K562 (cell line): ENCODE measurements around the gene ACSS2.

ENCODE experiments used
- CTCF ChIP-seq, 3 experiments: IDR thresholded peaks in 2 of 3; conservative IDR thresholded peaks in 1 of 3; 2 replicates each; pipeline ENCODE4 v1.5.1; 2011 to 2012; ENCODE audit warnings: low read length in 3 of 3, mild to moderate bottlenecking in 3 of 3, control low read depth in 2 of 3, improper control_type of control experiment in 1 of 3, inconsistent platforms in 1 of 3, low read depth in 1 of 3, mixed read lengths in 1 of 3, moderate library complexity in 1 of 3; ENCODE audit not compliant: insufficient read depth in 2 of 3
- FOXK2 ChIP-seq, 2 experiments: fragments of 450-650 bp; IDR thresholded peaks in 1 of 2; conservative IDR thresholded peaks in 1 of 2; 2 replicates each; pipeline ENCODE4 v1.6.1; 2016; ENCODE audit warnings: low read depth in 2 of 2, mild to moderate bottlenecking in 1 of 2
- HINFP ChIP-seq: fragments of 450-650 bp; conservative IDR thresholded peaks from 2 replicates; pipeline ENCODE4 v1.6.1; 2016; ENCODE audit warnings: missing genetic modification characterization, low read depth, mild to moderate bottlenecking, control low read depth, missing compliant biosample characterization
- MXI1 ChIP-seq: IDR thresholded peaks from 2 replicates; pipeline ENCODE4 v1.6.1; 2011; ENCODE audit warnings: low read depth, mild to moderate bottlenecking, improper control_type of control experiment, low read length
- POLR2A ChIP-seq: fragments of 450-650 bp; conservative IDR thresholded peaks from 2 replicates; pipeline ENCODE4 v1.6.1; 2016
- RBFOX2 ChIP-seq: fragments of 200-400 bp; formaldehyde crosslinking; IDR thresholded peaks from 2 replicates; pipeline ENCODE4 v1.6.1; 2017; ENCODE audit warnings: low read depth, mild to moderate bottlenecking, low read length, moderate library complexity
- SMARCE1 ChIP-seq: fragments of 450-650 bp; IDR thresholded peaks from 2 replicates; pipeline ENCODE4 v1.7.1; 2016; ENCODE audit warnings: mild to moderate bottlenecking
- ZBTB2 ChIP-seq: fragments of 450-650 bp; IDR thresholded peaks from 2 replicates; pipeline ENCODE4 v1.6.1; 2016; ENCODE audit warnings: antibody characterized with exemption
- ZC3H4 ChIP-seq: sonication (generic); formaldehyde crosslinking; IDR thresholded peaks from 2 replicates; pipeline ENCODE4 v1.9.0; 2021; ENCODE audit warnings: missing genetic modification reagents, borderline replicate concordance

- no peak for TF ChIP-seq MXI1
- TF ChIP-seq ZBTB2: peak; percentile 83
- 0 out of 2 replicates have a peak, but pooled peaks have one; percentile 11 for TF ChIP-seq SMARCE1
- TF ChIP-seq CTCF (IDR thresholded peaks at IDR 0.05 in 2 of 3, conservative IDR thresholded peaks at IDR 0.05 in 1 of 3; ENCODE audit: insufficient read depth in 2 of 3, low read depth in 1 of 3, low read length in 3 of 3): peak; percentile 61 to 73 (median 68); a peak in 5 of 6 replicates
- TF ChIP-seq FOXK2 (conservative IDR thresholded peaks at IDR 0.05 in 1 of 2, IDR thresholded peaks at IDR 0.05 in 1 of 2; ENCODE audit: low read depth in 2 of 2): no peak
- TF ChIP-seq RBFOX2: peak; percentile 98
- TF ChIP-seq ZC3H4 (CRISPR knock-in tag): no peak
- no peak for TF ChIP-seq HINFP
- peak; percentile 97 for TF ChIP-seq POLR2A
Observed at GRCh38 chr20:34955231-34956040, 79.0 kb downstream of the ACSS2 start, which contains the start of the genes GSS and MYH7B.
